ENCODE data around the gene ARHGEF28.

Gene ARHGEF28

DNA sequence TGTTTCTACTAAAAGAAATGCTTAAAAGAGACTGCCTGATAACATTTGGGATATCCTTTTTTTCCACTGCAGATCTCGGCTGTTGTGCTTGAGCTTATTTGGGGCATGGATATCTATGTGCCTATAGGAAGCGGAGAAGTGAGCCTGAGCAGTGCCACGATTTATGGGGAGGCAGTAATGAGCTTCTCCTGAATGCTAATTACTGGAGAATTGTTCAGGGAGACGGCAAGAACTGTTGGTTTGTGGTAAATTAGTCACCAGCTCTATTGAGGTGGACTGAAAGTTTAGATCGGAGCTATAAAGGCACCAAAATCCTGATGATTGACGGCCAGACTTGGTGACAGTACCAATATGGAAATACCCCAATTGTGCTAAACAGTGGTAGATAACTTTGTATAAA, 186.5 kb downstream of the ARHGEF28 start:
- TF ChIP-seq CTCF (IDR thresholded peaks at IDR 0.05; ENCODE audit: low read depth, low read length): no peak
- Histone ChIP-seq H3K4me3 (ENCODE audit: low read depth, low read length) (no peak overlapping the region), H3K27ac (no peak overlapping the region), H3K9me3 (ENCODE audit: severe bottlenecking) (no peaks in the 10 kb centered on the region), H3K36me3 (no peaks in the 10 kb centered on the region), H3K27me3 (ENCODE audit: insufficient read depth, low read depth, severe bottlenecking) (no peaks in the 10 kb centered on the region)
- DNase-seq: no peak

GRCh38 chr5:73812962-73813588, 187.1 kb downstream of the ARHGEF28 start:
- no peak for DNase-seq
- Histone ChIP-seq H3K4me3 (ENCODE audit: low read depth, low read length) (no peak overlapping the region), H3K27me3 (ENCODE audit: insufficient read depth, low read depth, severe bottlenecking) (no peaks in the 10 kb centered on the region), H3K27ac (no peak overlapping the region), H3K36me3 (no peaks in the 10 kb centered on the region), H3K9me3 (ENCODE audit: severe bottlenecking) (no peaks in the 10 kb centered on the region)
- TF ChIP-seq CTCF (IDR thresholded peaks at IDR 0.05; ENCODE audit: low read depth, low read length): no peak

DNA sequence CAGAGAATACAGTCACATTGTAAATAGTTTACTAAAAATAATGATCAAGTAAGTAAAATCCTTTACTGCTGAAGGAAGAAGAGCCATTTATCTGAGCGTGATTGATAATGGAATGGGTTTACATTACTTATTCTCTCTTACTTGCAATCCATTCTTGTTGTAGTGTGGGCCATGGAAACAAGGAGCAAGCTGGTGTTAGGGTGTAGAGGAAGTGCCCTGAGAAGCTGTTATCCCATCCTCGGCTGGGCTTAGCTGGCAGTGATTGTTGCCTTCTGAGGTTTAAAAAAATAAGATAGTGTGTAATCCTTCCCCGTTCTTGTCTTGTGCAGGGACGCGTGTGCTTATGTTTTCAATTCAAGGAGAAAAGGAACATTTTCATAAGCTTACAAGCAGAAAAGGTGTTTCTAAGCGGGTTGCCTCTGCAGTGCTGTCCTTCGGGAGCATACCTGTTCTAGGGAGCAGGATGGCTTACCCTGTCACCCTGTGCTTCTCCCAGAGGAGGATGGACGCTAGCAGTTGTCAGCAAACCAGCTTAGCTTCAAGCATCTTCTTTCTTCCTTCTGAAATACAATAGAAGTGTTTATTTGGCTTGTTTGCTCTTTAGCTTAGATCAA, 188.3 kb downstream of the ARHGEF28 start:
- TF ChIP-seq CTCF (IDR thresholded peaks at IDR 0.05; ENCODE audit: low read depth, low read length): no peak
- Histone ChIP-seq H3K9me3 (ENCODE audit: severe bottlenecking) (no peaks in the 10 kb centered on the region), H3K27ac (no peak overlapping the region), H3K4me3 (ENCODE audit: low read depth, low read length) (no peak overlapping the region), H3K27me3 (ENCODE audit: insufficient read depth, low read depth, severe bottlenecking) (no peaks in the 10 kb centered on the region), H3K36me3 (no peaks in the 10 kb centered on the region)
- DNase-seq: no peak

DNA sequence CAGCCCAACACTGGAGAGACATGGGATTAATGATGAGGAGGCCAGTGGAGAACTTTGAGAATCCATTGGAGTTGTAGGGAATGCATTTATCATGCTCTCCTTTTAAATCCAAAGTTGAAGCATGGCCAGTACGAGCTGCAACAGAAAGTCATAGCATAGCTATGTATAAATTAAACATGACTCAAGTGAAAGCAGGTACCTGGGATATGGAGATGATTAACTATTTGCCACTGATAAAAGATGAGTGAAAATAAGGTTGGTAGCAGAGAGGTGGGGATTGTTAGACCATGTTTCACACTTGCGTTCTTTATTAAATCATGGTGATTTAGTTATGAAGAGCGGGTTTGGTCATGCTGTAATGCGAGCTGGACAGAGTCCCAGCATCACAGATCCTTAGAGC, 189.6 kb downstream of the ARHGEF28 start:
- no peak for DNase-seq
- no peaks in the 10 kb centered on the region for H3K36me3 ChIP-seq
- no peak for TF ChIP-seq CTCF (IDR thresholded peaks at IDR 0.05; ENCODE audit: low read depth, low read length)
- no peak overlapping the region for H3K27ac ChIP-seq
- no peaks in the 10 kb centered on the region for H3K9me3 ChIP-seq (ENCODE audit: severe bottlenecking)
- H3K27me3 ChIP-seq (ENCODE audit: insufficient read depth, low read depth, severe bottlenecking): no peaks in the 10 kb centered on the region
- H3K4me3 ChIP-seq (ENCODE audit: low read depth, low read length): no peak overlapping the region

DNA sequence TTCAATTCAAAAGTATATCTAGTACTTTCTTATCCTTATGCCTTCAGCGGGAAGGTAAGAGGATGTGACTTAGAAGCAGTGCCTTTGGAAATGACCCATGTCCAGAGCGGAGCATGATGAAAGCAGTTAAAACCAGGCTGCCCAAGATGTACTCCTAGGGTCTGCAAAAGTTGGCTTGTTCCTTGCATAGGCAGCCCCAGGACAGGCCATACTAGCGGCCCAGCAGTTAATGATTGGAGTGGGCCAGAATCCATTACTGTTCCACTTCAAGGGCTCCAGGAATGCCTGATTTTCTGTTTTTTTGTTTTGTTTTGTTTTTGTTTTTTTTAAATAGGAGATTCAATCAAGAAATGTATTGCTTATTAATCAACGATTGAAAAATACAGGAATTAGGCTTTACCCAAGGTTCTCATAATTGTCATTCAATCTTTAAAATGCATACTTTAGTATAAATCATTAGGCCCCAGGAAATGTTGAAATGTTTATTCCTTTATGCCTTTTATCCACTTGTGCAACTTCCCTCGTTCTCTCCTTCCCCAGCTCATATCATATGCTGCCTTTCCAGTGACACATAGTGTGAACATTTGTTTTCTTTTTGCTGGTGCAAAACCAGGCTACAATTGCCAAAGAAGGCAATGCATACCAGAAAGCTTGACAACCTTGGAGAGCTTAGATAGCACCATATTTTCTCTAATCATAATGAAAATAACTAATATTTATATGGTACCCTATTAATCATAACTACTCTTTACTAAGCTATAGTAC, 190.8 kb downstream of the ARHGEF28 start:
- Histone ChIP-seq H3K9me3 (ENCODE audit: severe bottlenecking) (no peaks in the 10 kb centered on the region), H3K27ac (no peak overlapping the region), H3K27me3 (ENCODE audit: insufficient read depth, low read depth, severe bottlenecking) (no peaks in the 10 kb centered on the region), H3K36me3 (no peaks in the 10 kb centered on the region), H3K4me3 (ENCODE audit: low read depth, low read length) (no peak overlapping the region)
- no peak for TF ChIP-seq CTCF (IDR thresholded peaks at IDR 0.05; ENCODE audit: low read depth, low read length)
- no peak for DNase-seq
